H7 (cell line): Measurements from ENCODE around the gene LCE4A. TPM values are rescaled to one million over a fixed set of nuclear protein-coding genes. Genes with fewer than 3 reads are reported as not detected.

Experiments
- total RNA-seq: library from RNA; depleted of rRNA; stranded (reverse); fragments of >200 nt; shearing (Covaris generic); gene quantifications from 2 replicates; pipeline ENCODE4 v1.2.3, GENCODE V29; 2014; rRNA removed

Gene LCE4A
- total RNA-seq, 1 experiment from 2014 or later = not detected

Other genes starting within 250 kb of the LCE4A start
- gene LCE5A, start 197.4 kb upstream of the LCE4A start, total RNA-seq = not detected in 2 replicates
- not detected in 2 replicates for gene CRCT1, start 193.7 kb upstream of the LCE4A start, total RNA-seq
- not detected in 2 replicates for gene LCE3E, start 141.4 kb upstream of the LCE4A start, total RNA-seq
- gene LCE3D, start 127.6 kb upstream of the LCE4A start, total RNA-seq = not detected in 2 replicates
- gene LCE3C, start 107.9 kb upstream of the LCE4A start, total RNA-seq = not detected in 2 replicates
- gene LCE3B, start 94.3 kb upstream of the LCE4A start, total RNA-seq = not detected in 2 replicates
- not detected in 2 replicates for gene LCE3A, start 85.1 kb upstream of the LCE4A start, total RNA-seq
- gene LCE2D, start 44.8 kb upstream of the LCE4A start, total RNA-seq = not detected in 2 replicates
- gene LCE2C, start 32.9 kb upstream of the LCE4A start, total RNA-seq = not detected in 2 replicates
- not detected in 2 replicates for gene LCE2B, start 22.0 kb upstream of the LCE4A start, total RNA-seq
- gene LCE2A, start 9.8 kb upstream of the LCE4A start, total RNA-seq = not detected in 2 replicates
- gene KPRP, start 49.9 kb downstream of the LCE4A start, total RNA-seq = not detected in 2 replicates
- not detected in 2 replicates for gene LCE1F, start 67.0 kb downstream of the LCE4A start, total RNA-seq
- not detected in 2 replicates for gene LCE1E, start 78.1 kb downstream of the LCE4A start, total RNA-seq
- gene LCE1D, start 88.6 kb downstream of the LCE4A start, total RNA-seq = not detected in 2 replicates
- gene LCE1C, start 98.5 kb downstream of the LCE4A start, total RNA-seq = not detected in 2 replicates
- not detected in 2 replicates for gene LCE1B, start 103.8 kb downstream of the LCE4A start, total RNA-seq
- gene LCE1A, start 119.3 kb downstream of the LCE4A start, total RNA-seq = not detected in 2 replicates
- not detected in 2 replicates for gene LCE6A, start 134.7 kb downstream of the LCE4A start, total RNA-seq
- not detected in 2 replicates for gene LCE7A, start 151.8 kb downstream of the LCE4A start, total RNA-seq
- not detected in 2 replicates for gene SMCP, start 170.2 kb downstream of the LCE4A start, total RNA-seq
- gene IVL, start 200.4 kb downstream of the LCE4A start, total RNA-seq = not detected in 2 replicates
- gene SPRR5, start 239.0 kb downstream of the LCE4A start, total RNA-seq = not detected in 2 replicates